Measurements from ENCODE around the gene ANO1.

ANO1 gene

GRCh38 chr11:70040452-70040851 is 37.7 kb upstream of the ANO1 start:
- TF ChIP-seq CTCF (IDR thresholded peaks at IDR 0.05; ENCODE audit: low read depth, low read length, missing control alignments) = no peak
- H3K4me3 ChIP-seq (ENCODE audit: low read depth, low read length) = no peak overlapping the region
- in situ Hi-C loops (cut with HindIII; ENCODE audit: low sequenced_read_pairs) = no loop called here
- DNase-seq (ENCODE audit: low read depth) = no peak

GRCh38 chr11:70040869-70041501 is 37.1 kb upstream of the ANO1 start:
- TF ChIP-seq CTCF (IDR thresholded peaks at IDR 0.05; ENCODE audit: low read depth, low read length, missing control alignments) = no peak
- H3K4me3 ChIP-seq (ENCODE audit: low read depth, low read length) = no peak overlapping the region
- no peak for DNase-seq (ENCODE audit: low read depth)
- in situ Hi-C loops (cut with HindIII; ENCODE audit: low sequenced_read_pairs) = no loop called here

GRCh38 chr11:70043482-70043881 is 34.6 kb upstream of the ANO1 start:
- TF ChIP-seq CTCF (IDR thresholded peaks at IDR 0.05; ENCODE audit: low read depth, low read length, missing control alignments) = no peak
- no peak for DNase-seq (ENCODE audit: low read depth)
- no peak overlapping the region for H3K4me3 ChIP-seq (ENCODE audit: low read depth, low read length)
- in situ Hi-C loops (cut with HindIII; ENCODE audit: low sequenced_read_pairs) = no loop called here

GRCh38 chr11:70046089-70046488 is 32.0 kb upstream of the ANO1 start:
- no peak for TF ChIP-seq CTCF (IDR thresholded peaks at IDR 0.05; ENCODE audit: low read depth, low read length, missing control alignments)
- no peak overlapping the region for H3K4me3 ChIP-seq (ENCODE audit: low read depth, low read length)
- DNase-seq (ENCODE audit: low read depth) = no peak
- in situ Hi-C loops (cut with HindIII; ENCODE audit: low sequenced_read_pairs) = no loop called here

- in situ Hi-C loops (cut with HindIII; ENCODE audit: low sequenced_read_pairs) = no loop called here
- no peak overlapping the region for H3K4me3 ChIP-seq (ENCODE audit: low read depth, low read length)
- DNase-seq (ENCODE audit: low read depth) = no peak
- peak; percentile 53 for TF ChIP-seq CTCF (IDR thresholded peaks at IDR 0.05; ENCODE audit: low read depth, low read length, missing control alignments)
Observed at GRCh38 chr11:70048279-70049024, 29.7 kb upstream of the ANO1 start.

DNA sequence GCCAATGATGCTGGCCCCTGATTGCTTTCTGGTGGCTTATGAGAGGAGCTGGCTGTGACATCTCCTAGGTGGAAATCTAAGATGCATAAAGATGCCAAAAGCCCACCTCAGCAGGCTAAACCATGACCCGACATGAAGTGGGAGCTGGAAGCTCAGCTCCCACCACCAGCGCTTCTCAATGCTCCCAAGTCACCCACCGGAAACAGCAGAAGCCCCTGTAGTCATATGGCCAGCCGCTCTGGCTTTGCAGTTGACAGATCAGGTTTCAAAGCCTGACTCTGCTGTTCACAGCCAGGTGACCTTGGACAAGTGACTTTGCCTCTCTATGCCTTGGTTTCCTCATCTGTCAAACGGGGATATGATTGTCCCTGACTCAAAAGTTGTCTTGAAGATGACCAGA is 29.1 kb upstream of the ANO1 start:
- TF ChIP-seq CTCF (IDR thresholded peaks at IDR 0.05; ENCODE audit: low read depth, low read length, missing control alignments) = no peak
- H3K4me3 ChIP-seq (ENCODE audit: low read depth, low read length) = no peak overlapping the region
- in situ Hi-C loops (cut with HindIII; ENCODE audit: low sequenced_read_pairs) = no loop called here
- no peak for DNase-seq (ENCODE audit: low read depth)

Measured in astrocyte of the cerebellum (primary cell).